ENCODE data around the gene FBXW4.

FBXW4 gene

GRCh38 chr10:101611096-101611905 is 83.7 kb downstream of the FBXW4 start:
- H3K4me3 ChIP-seq (ENCODE audit: low read depth, low read length) = no peak overlapping the region
- H3K4me1 ChIP-seq (ENCODE audit: control insufficient read depth, insufficient read depth, low read length) = no peaks in the 10 kb centered on the region
- POLR2A ChIA-PET = no interaction called here
- TF ChIP-seq ZNF561 (tag by site-specific recombination; IDR thresholded peaks at IDR 0.05; ENCODE audit: borderline replicate concordance) (no peak), GLI2 (tag by site-specific recombination; IDR thresholded peaks at IDR 0.05; ENCODE audit: borderline replicate concordance, low read depth) (no peak), ZNF510 (tag by site-specific recombination; IDR thresholded peaks at IDR 0.05; ENCODE audit: insufficient replicate concordance) (no peak), ZNF473 (tag by site-specific recombination; IDR thresholded peaks at IDR 0.05) (no peak), ZNF626 (tag by site-specific recombination; IDR thresholded peaks at IDR 0.05) (no peak), ZNF488 (tag by site-specific recombination; IDR thresholded peaks at IDR 0.05) (no peak), KLF1 (tag by site-specific recombination; IDR thresholded peaks at IDR 0.05) (no peak), TRIM28 (IDR thresholded peaks at IDR 0.05; ENCODE audit: borderline replicate concordance, low read length) (no peak), ZNF629 (tag by site-specific recombination; IDR thresholded peaks at IDR 0.05) (no peak), ZNF184 (tag by site-specific recombination; IDR thresholded peaks at IDR 0.05) (no peak), ZNF549 (tag by site-specific recombination; IDR thresholded peaks at IDR 0.05) (no peak), KLF10 (tag by site-specific recombination; IDR thresholded peaks at IDR 0.05) (no peak), CTCF (tag by site-specific recombination; IDR thresholded peaks at IDR 0.05) (no peak), GLI4 (tag by site-specific recombination; IDR thresholded peaks at IDR 0.05) (no peak), ZSCAN18 (tag by site-specific recombination; IDR thresholded peaks at IDR 0.05) (no peak), ZNF768 (tag by site-specific recombination; IDR thresholded peaks at IDR 0.05) (no peak), ZNF558 (tag by site-specific recombination; IDR thresholded peaks at IDR 0.05) (no peak), ZNF311 (tag by site-specific recombination; IDR thresholded peaks at IDR 0.05; ENCODE audit: borderline replicate concordance) (no peak), ZNF398 (tag by site-specific recombination; IDR thresholded peaks at IDR 0.05) (no peak)
- no peak overlapping the region for H3K27ac ChIP-seq (ENCODE audit: extremely low read depth, low read depth, low read length)
- peaks cover 0 to 47% of the 10 kb centered on the region in 2 experiments; a peak in 2 of 3 replicates for H3K36me3 ChIP-seq (ENCODE audit: control insufficient read depth in 2 of 2, insufficient read depth in 1 of 2, low read length in 2 of 2)
- H3K9me3 ChIP-seq (ENCODE audit: control insufficient read depth, insufficient read depth, low read depth, low read length) = no peaks in the 10 kb centered on the region
- CTCF ChIA-PET = interaction anchor here (0.7 to 12.8 kb wide), 3 partner anchors 9 to 169 kb away, joined by 3 to 203 read pairs (median 8); partner anchors contain the start of gene NPM3

- Histone ChIP-seq H3K27ac (ENCODE audit: extremely low read depth, low read depth, low read length) (no peak overlapping the region), H3K4me1 (ENCODE audit: control insufficient read depth, insufficient read depth, low read length) (no peaks in the 10 kb centered on the region), H3K4me3 (ENCODE audit: low read depth, low read length) (no peak overlapping the region), H3K9me3 (ENCODE audit: control insufficient read depth, insufficient read depth, low read depth, low read length) (no peaks in the 10 kb centered on the region), H3K36me3 (ENCODE audit: control insufficient read depth in 2 of 2, insufficient read depth in 1 of 2, low read length in 2 of 2) (peaks cover 0 to 58% of the 10 kb centered on the region in 2 experiments; a peak in 2 of 3 replicates)
- ChIA-PET POLR2A (no interaction called here), CTCF (interaction anchor here (0.8 to 12.8 kb wide), 2 partner anchors 22 to 171 kb away, joined by 3 to 203 read pairs; partner anchors contain the start of genes DPCD, NPM3 and POLL)
- TF ChIP-seq ZBTB21 (tag by site-specific recombination; IDR thresholded peaks at IDR 0.05) (no peak), GLIS1 (tag by site-specific recombination; IDR thresholded peaks at IDR 0.05) (no peak), ELK4 (IDR thresholded peaks at IDR 0.05; ENCODE audit: borderline replicate concordance, low read depth, low read length) (no peak), MZF1 (tag by site-specific recombination; IDR thresholded peaks at IDR 0.05; ENCODE audit: borderline replicate concordance) (no peak), ZNF670 (tag by site-specific recombination; IDR thresholded peaks at IDR 0.05; ENCODE audit: low read depth) (no peak), ZNF221 (tag by site-specific recombination; IDR thresholded peaks at IDR 0.05; ENCODE audit: borderline replicate concordance) (no peak), CTCF (tag by site-specific recombination; IDR thresholded peaks at IDR 0.05) (no peak)
Measured at GRCh38 chr10:101609481-101609880, 85.5 kb downstream of the FBXW4 start.
